Activated T-cell treated with anti-CD3 and anti-CD28 coated beads, Interleukin-2, amount 50 U/mL, for 4 hours (primary cell): ENCODE data around the gene OSTN. TPM values are rescaled to one million over a fixed set of nuclear protein-coding genes. Genes with fewer than 3 reads are reported as not detected.

Experiments used
- ATAC-seq, 2 donors: fragments of 200-7000 bp; cut with Tn5 transposase; one replicate each; pipeline ENCODE4 v1.10.0; 2021
- DNase-seq: peaks from one replicate; pipeline ENCODE4 v3.0.0-alpha.2; 2020
- H3K27me3 Mint-ChIP-seq: one replicate; pipeline ENCODE4 v1.8.0; 2021; ENCODE audit warnings: low read depth, mixed read lengths
- H3K36me3 Mint-ChIP-seq: one replicate; pipeline ENCODE4 v1.8.0; 2022; ENCODE audit warnings: mixed read lengths; ENCODE audit not compliant: insufficient read depth
- H3K4me1 Mint-ChIP-seq: one replicate; pipeline ENCODE4 v1.8.0; 2021; ENCODE audit warnings: low read depth, mixed read lengths
- H3K4me3 Mint-ChIP-seq: one replicate; pipeline ENCODE4 v1.8.0; 2021; ENCODE audit warnings: mild to moderate bottlenecking, moderate library complexity, mixed read lengths
- H3K9me3 Mint-ChIP-seq: one replicate; pipeline ENCODE4 v1.8.0; 2021; ENCODE audit warnings: mixed read lengths
- total RNA-seq, 3 donors: library from RNA; stranded (reverse); gene quantifications; one replicate each; pipeline ENCODE4 v1.2.1, GENCODE V29; 2021

OSTN gene
- total RNA-seq, 3 donors from 2014 or later, result not detected

- Mint-ChIP-seq H3K27me3 (no peaks in the 10 kb centered on the region), H3K4me3 (no peak overlapping the region), H3K4me1 (peaks cover 1% of the 10 kb centered on the region), H3K9me3 (no peaks in the 10 kb centered on the region), H3K36me3 (no peaks in the 10 kb centered on the region)
- ATAC-seq, result no peak
- DNase-seq, result no peak
Measured at GRCh38 chr3:191298846-191299245, 99.8 kb downstream of the OSTN start.

- Mint-ChIP-seq H3K4me1 (peaks cover 1% of the 10 kb centered on the region), H3K27me3 (no peaks in the 10 kb centered on the region), H3K4me3 (no peak overlapping the region), H3K36me3 (no peaks in the 10 kb centered on the region), H3K9me3 (no peaks in the 10 kb centered on the region)
- ATAC-seq (no peak), DNase-seq (no peak)
Measured at GRCh38 chr3:191300422-191300821, 101.4 kb downstream of the OSTN start.

- ATAC-seq, result no peak
- Mint-ChIP-seq H3K4me1 (peaks cover 1% of the 10 kb centered on the region), H3K4me3 (no peak overlapping the region), H3K9me3 (no peaks in the 10 kb centered on the region), H3K27me3 (no peaks in the 10 kb centered on the region), H3K36me3 (no peaks in the 10 kb centered on the region)
- DNase-seq, result no peak
Measured at GRCh38 chr3:191301017-191301416, 102.0 kb downstream of the OSTN start.

- H3K36me3 Mint-ChIP-seq, result no peaks in the 10 kb centered on the region
- DNase-seq, result no peak
- peaks cover 1% of the 10 kb centered on the region for H3K4me1 Mint-ChIP-seq
- H3K9me3 Mint-ChIP-seq, result no peaks in the 10 kb centered on the region
- no peaks in the 10 kb centered on the region for H3K27me3 Mint-ChIP-seq
- no peak overlapping the region for H3K4me3 Mint-ChIP-seq
- ATAC-seq, result no peak
Measured at GRCh38 chr3:191301782-191302411, 102.9 kb downstream of the OSTN start.

- no peak for ATAC-seq
- Mint-ChIP-seq H3K4me3 (no peak overlapping the region), H3K27me3 (no peaks in the 10 kb centered on the region), H3K9me3 (no peaks in the 10 kb centered on the region), H3K36me3 (no peaks in the 10 kb centered on the region), H3K4me1 (peaks cover 1% of the 10 kb centered on the region)
- no peak for DNase-seq
Measured at GRCh38 chr3:191302451-191302850, 103.4 kb downstream of the OSTN start.

- H3K9me3 Mint-ChIP-seq, result no peaks in the 10 kb centered on the region
- no peaks in the 10 kb centered on the region for H3K27me3 Mint-ChIP-seq
- H3K4me3 Mint-ChIP-seq, result no peak overlapping the region
- no peaks in the 10 kb centered on the region for H3K36me3 Mint-ChIP-seq
- peaks cover 1% of the 10 kb centered on the region for H3K4me1 Mint-ChIP-seq
- ATAC-seq (no peak), DNase-seq (no peak)
Measured at GRCh38 chr3:191303596-191303995, 104.6 kb downstream of the OSTN start.

GRCh38 chr3:191306428-191306827 lies 107.4 kb downstream of the OSTN start:
- H3K36me3 Mint-ChIP-seq, result no peaks in the 10 kb centered on the region
- H3K9me3 Mint-ChIP-seq, result no peaks in the 10 kb centered on the region
- ATAC-seq (no peak), DNase-seq (no peak)
- no peak overlapping the region for H3K4me3 Mint-ChIP-seq
- H3K27me3 Mint-ChIP-seq, result no peaks in the 10 kb centered on the region
- H3K4me1 Mint-ChIP-seq, result no peaks in the 10 kb centered on the region

- Mint-ChIP-seq H3K27me3 (no peaks in the 10 kb centered on the region), H3K36me3 (no peaks in the 10 kb centered on the region), H3K4me3 (no peak overlapping the region), H3K4me1 (no peaks in the 10 kb centered on the region), H3K9me3 (no peaks in the 10 kb centered on the region)
- ATAC-seq (no peak), DNase-seq (no peak)
Measured at GRCh38 chr3:191307341-191307740, 108.3 kb downstream of the OSTN start.

- no peak for ATAC-seq
Measured at GRCh38 chr3:191313296-191313695, 114.3 kb downstream of the OSTN start.

GRCh38 chr3:191314109-191314728 lies 115.2 kb downstream of the OSTN start:
- H3K36me3 Mint-ChIP-seq, result no peaks in the 10 kb centered on the region
- DNase-seq, result no peak
- no peaks in the 10 kb centered on the region for H3K27me3 Mint-ChIP-seq
- H3K4me1 Mint-ChIP-seq, result no peaks in the 10 kb centered on the region
- H3K9me3 Mint-ChIP-seq, result no peaks in the 10 kb centered on the region
- H3K4me3 Mint-ChIP-seq, result no peak overlapping the region
- ATAC-seq, result no peak

More at GRCh38 chr3:191313296-191313695, 114.3 kb downstream of the OSTN start:
- Mint-ChIP-seq H3K27me3 (no peaks in the 10 kb centered on the region), H3K9me3 (no peaks in the 10 kb centered on the region), H3K4me1 (no peaks in the 10 kb centered on the region), H3K4me3 (no peak overlapping the region), H3K36me3 (no peaks in the 10 kb centered on the region)
- DNase-seq, result no peak

Other genes with a start within 250 kb of the OSTN start
- 10 to 100 TPM in 1 of 3 donors, 1 to 10 TPM in 2; 3.9 to 16.2 (median 8.6) TPM for gene CCDC50, start 130.2 kb downstream of the OSTN start, total RNA-seq
- gene UTS2B, start 131.3 kb downstream of the OSTN start, total RNA-seq, result not detected